T follicular helper cell (primary cell): ENCODE data around the gene PSG2.
"Not testable (repeated sequence)": the region's sequence is repeated elsewhere in the genome, so short reads cannot be mapped to it uniquely, and the experiment has no call there.

Experiments used
- DNase-seq: peaks from one replicate; pipeline ENCODE4 v3.0.0-alpha.2; 2020; ENCODE audit warnings: low read depth
- total RNA-seq, 2 experiments: gene quantifications; one replicate each; lab custom pipeline; 2026; lab: John Stamatoyannopoulos, UW

PSG2 gene
- 0 reads per million in 2 experiments for total RNA-seq

- not testable (repeated sequence) for DNase-seq
These were observed at the start of gene PSG2 for GRCh38 chr19:43082601-43083000. PSG2 (minus strand) TSS chr19:43082701; CDS start chr19:43082569, 132 bp downstream.

- not testable (repeated sequence) for DNase-seq
These were observed 48.9 kb upstream of the PSG2 start for GRCh38 chr19:43131281-43131842.

GRCh38 chr19:43129197-43129596 lies 46.7 kb upstream of the PSG2 start:
- not testable (repeated sequence) for DNase-seq

GRCh38 chr19:43127336-43127735 lies 44.8 kb upstream of the PSG2 start:
- not testable (repeated sequence) for DNase-seq

GRCh38 chr19:43126720-43127119 lies 44.2 kb upstream of the PSG2 start:
- no peak for DNase-seq

GRCh38 chr19:43124360-43124759 lies 41.9 kb upstream of the PSG2 start:
- DNase-seq: no peak

GRCh38 chr19:43120433-43121026 lies 38.0 kb upstream of the PSG2 start:
- DNase-seq: not testable (repeated sequence)

GRCh38 chr19:43119526-43119925 lies 37.0 kb upstream of the PSG2 start:
- DNase-seq: not testable (repeated sequence)

- not testable (repeated sequence) for DNase-seq
These were observed 33.9 kb upstream of the PSG2 start for GRCh38 chr19:43116421-43116820.

- not testable (repeated sequence) for DNase-seq
These were observed 33.0 kb upstream of the PSG2 start for GRCh38 chr19:43115548-43115947.

- DNase-seq: not testable (repeated sequence)
These were observed 32.6 kb upstream of the PSG2 start for GRCh38 chr19:43115064-43115463.

GRCh38 chr19:43114626-43115025 lies 32.1 kb upstream of the PSG2 start:
- DNase-seq: not testable (repeated sequence)

- DNase-seq: not testable (repeated sequence)
These were observed 24.9 kb upstream of the PSG2 start for GRCh38 chr19:43107401-43107800.

- DNase-seq: no peak
These were observed 23.0 kb upstream of the PSG2 start for GRCh38 chr19:43105496-43105895.

GRCh38 chr19:43104215-43104850 lies 21.8 kb upstream of the PSG2 start:
- not testable (repeated sequence) for DNase-seq

GRCh38 chr19:43101950-43102349 lies 19.4 kb upstream of the PSG2 start:
- no peak for DNase-seq

GRCh38 chr19:43098416-43098815 lies 15.9 kb upstream of the PSG2 start:
- not testable (repeated sequence) for DNase-seq

GRCh38 chr19:43087702-43088340 lies 5.3 kb upstream of the PSG2 start:
- not testable (repeated sequence) for DNase-seq

- DNase-seq: not testable (repeated sequence)
These were observed 3.5 kb upstream of the PSG2 start for GRCh38 chr19:43085796-43086530.

- DNase-seq: not testable (repeated sequence)
These were observed 1.8 kb upstream of the PSG2 start for GRCh38 chr19:43084196-43084832.

GRCh38 chr19:43083721-43084120 lies 1.2 kb upstream of the PSG2 start:
- not testable (repeated sequence) for DNase-seq
